ENCODE measurements around the gene GPR132. TPM values are rescaled to one million over a fixed set of nuclear protein-coding genes. Genes with fewer than 3 reads are reported as not detected.

Gene GPR132
- total and polyA plus RNA-seq, 2 experiments from 2014 or later, result 0.14 TPM; not detected in 1

DNA sequence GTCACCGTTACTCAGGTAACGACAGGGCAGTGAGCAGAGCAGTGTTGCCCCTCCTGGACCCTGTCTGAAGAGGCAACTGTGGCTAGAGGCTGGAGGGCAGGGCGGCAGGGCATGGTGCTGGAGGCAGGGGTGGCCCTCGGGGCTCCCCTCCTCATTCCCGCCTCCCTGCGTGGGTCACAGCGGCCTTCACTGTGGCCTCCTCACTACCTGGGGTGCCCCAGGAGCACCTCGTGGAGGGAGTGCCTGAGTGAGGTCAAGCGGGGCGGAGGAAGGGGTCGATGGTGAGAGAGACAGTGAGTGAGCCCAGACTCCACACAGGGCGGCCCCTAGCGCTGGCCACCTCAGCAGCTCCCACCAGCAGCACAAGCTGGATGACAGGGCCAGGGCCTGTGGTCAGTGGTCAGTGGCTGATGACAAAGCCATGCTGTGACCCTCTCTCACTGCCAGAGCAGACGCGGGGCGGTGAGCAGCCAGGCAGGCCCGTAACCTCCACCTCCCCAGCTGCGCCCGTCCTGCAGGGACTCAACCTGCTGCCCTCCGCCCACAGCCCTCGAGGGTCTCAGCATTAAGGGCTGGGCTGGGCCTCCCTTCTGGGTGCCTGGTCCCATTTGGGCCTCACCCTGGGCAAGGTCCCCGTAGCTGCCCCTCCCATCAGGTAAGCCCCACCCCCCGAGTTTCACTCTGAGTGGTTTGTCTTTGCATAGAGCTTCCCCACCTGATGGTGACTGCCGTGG lies 17.8 kb downstream of the GPR132 start (continued):
- TF ChIP-seq ETS1 (IDR thresholded peaks at IDR 0.05) (no peak), EZH2 (IDR thresholded peaks at IDR 0.05; ENCODE audit: low read depth, unreplicated experiment) (no peak), CREB1 (CRISPR knock-in tag; IDR thresholded peaks at IDR 0.05; ENCODE audit: low read depth) (no peak), EZH2phosphoT487 (IDR thresholded peaks at IDR 0.05; ENCODE audit: unreplicated experiment) (no peak), NANOG (IDR thresholded peaks at IDR 0.05; ENCODE audit: borderline replicate concordance) (no peak), POLR2AphosphoS5 (IDR thresholded peaks at IDR 0.05; ENCODE audit: low read depth) (no peak)
- TF ChIP-seq, protein P1, sequence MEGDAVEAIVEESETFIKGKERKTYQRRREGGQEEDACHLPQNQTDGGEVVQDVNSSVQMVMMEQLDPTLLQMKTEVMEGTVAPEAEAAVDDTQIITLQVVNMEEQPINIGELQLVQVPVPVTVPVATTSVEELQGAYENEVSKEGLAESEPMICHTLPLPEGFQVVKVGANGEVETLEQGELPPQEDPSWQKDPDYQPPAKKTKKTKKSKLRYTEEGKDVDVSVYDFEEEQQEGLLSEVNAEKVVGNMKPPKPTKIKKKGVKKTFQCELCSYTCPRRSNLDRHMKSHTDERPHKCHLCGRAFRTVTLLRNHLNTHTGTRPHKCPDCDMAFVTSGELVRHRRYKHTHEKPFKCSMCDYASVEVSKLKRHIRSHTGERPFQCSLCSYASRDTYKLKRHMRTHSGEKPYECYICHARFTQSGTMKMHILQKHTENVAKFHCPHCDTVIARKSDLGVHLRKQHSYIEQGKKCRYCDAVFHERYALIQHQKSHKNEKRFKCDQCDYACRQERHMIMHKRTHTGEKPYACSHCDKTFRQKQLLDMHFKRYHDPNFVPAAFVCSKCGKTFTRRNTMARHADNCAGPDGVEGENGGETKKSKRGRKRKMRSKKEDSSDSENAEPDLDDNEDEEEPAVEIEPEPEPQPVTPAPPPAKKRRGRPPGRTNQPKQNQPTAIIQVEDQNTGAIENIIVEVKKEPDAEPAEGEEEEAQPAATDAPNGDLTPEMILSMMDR (conservative IDR thresholded peaks at IDR 0.05; ENCODE audit: low read depth in 2 of 2), result no peak

DNA sequence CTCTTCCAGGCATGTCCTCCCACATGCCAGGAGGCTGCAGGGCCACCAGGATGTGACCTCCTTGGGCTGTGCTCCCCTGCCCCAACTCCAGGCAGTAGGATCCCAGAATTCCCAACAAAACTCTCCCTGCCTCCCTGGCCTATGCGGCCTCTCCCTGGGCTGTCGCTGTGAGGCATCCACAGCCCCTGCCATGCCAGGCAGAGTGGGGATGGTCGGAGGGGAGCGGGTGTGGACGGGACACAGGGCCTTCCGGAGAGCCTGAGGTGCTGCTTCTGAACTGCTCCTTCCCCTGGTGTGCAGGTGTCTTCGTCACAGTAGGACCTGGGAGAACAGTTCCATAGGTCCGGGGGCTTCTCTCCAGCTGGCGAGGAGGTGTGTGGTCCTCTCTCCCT lies 18.3 kb downstream of the GPR132 start:
- TF ChIP-seq POLR2AphosphoS5 (IDR thresholded peaks at IDR 0.05; ENCODE audit: low read depth) (no peak), STAT1 (IDR thresholded peaks at IDR 0.05; ENCODE audit: unreplicated experiment) (no peak)
- no peaks in the 10 kb centered on the region for H4K20me1 ChIP-seq (replicated peaks; ENCODE audit: insufficient read depth)
- no peak overlapping the region for H3K4me3 ChIP-seq
- no peaks in the 10 kb centered on the region for H3K79me2 ChIP-seq (replicated peaks; ENCODE audit: insufficient read depth)
- ATAC-seq (no peak), DNase-seq (ENCODE audit: low spot score) (no peak)
- Mint-ChIP-seq H3K4me1 (peaks cover 2% of the 10 kb centered on the region; the same call in 2 of the 3 replicates), H3K27me3 (ENCODE audit: insufficient read depth, low read depth, poor library complexity) (peaks cover 21% of the 10 kb centered on the region), H3K36me3 (ENCODE audit: low read depth) (no peaks in the 10 kb centered on the region), H3K4me3 (no peak overlapping the region), H3K9me3 (no peaks in the 10 kb centered on the region), H3K27ac (no peak overlapping the region)
- no peaks in the 10 kb centered on the region for H3K27me3 ChIP-seq (ENCODE audit: insufficient read depth)
- H3K36me3 ChIP-seq (ENCODE audit: insufficient read depth), result no peaks in the 10 kb centered on the region
- H3K9me2 ChIP-seq (ENCODE audit: insufficient read depth), result no peaks in the 10 kb centered on the region
- no peaks in the 10 kb centered on the region for H3F3A ChIP-seq (replicated peaks; ENCODE audit: low read depth)
- no peak overlapping the region for H3K4me2 ChIP-seq
- H3K4me1 ChIP-seq (ENCODE audit: insufficient read depth), result no peaks in the 10 kb centered on the region
- no peak overlapping the region for H2AFZ ChIP-seq
- no peak overlapping the region for H3K27ac ChIP-seq (ENCODE audit: low read depth)

GRCh38 chr14:105045710-105046326 lies 19.4 kb downstream of the GPR132 start:
- Histone ChIP-seq H3K79me2 (replicated peaks; ENCODE audit: insufficient read depth) (no peaks in the 10 kb centered on the region), H3K4me1 (ENCODE audit: insufficient read depth) (no peaks in the 10 kb centered on the region), H3F3A (replicated peaks; ENCODE audit: low read depth) (no peaks in the 10 kb centered on the region), H3K4me3 (no peak overlapping the region), H4K20me1 (replicated peaks; ENCODE audit: insufficient read depth) (no peaks in the 10 kb centered on the region), H3K9me2 (ENCODE audit: insufficient read depth) (no peaks in the 10 kb centered on the region), H3K36me3 (ENCODE audit: insufficient read depth) (no peaks in the 10 kb centered on the region), H3K27ac (ENCODE audit: low read depth) (no peak overlapping the region), H2AFZ (peak overlapping the region; percentile 90), H3K4me2 (peak overlapping the region; percentile 32; the same call in 1 of the 2 replicates), H3K27me3 (ENCODE audit: insufficient read depth) (no peaks in the 10 kb centered on the region)
- Mint-ChIP-seq H3K27me3 (ENCODE audit: insufficient read depth, low read depth, poor library complexity) (peaks cover 15% of the 10 kb centered on the region), H3K9me3 (no peaks in the 10 kb centered on the region), H3K36me3 (ENCODE audit: low read depth) (no peaks in the 10 kb centered on the region), H3K27ac (no peak overlapping the region), H3K4me1 (peaks cover 2% of the 10 kb centered on the region; the same call in 2 of the 3 replicates), H3K4me3 (no peak overlapping the region)
- peak; percentile 89 for ATAC-seq
- TF ChIP-seq POLR2AphosphoS5 (IDR thresholded peaks at IDR 0.05; ENCODE audit: low read depth) (no peak), EZH2phosphoT487 (IDR thresholded peaks at IDR 0.05; ENCODE audit: unreplicated experiment) (no peak), CREB1 (CRISPR knock-in tag; IDR thresholded peaks at IDR 0.05; ENCODE audit: low read depth) (no peak), ZNF331 (CRISPR knock-in tag; IDR thresholded peaks at IDR 0.05; ENCODE audit: low read depth) (no peak), REST (IDR thresholded peaks at IDR 0.05; ENCODE audit: unreplicated experiment) (no peak), STAT1 (IDR thresholded peaks at IDR 0.05; ENCODE audit: unreplicated experiment) (no peak)
- TF ChIP-seq, protein P1 (conservative IDR thresholded peaks at IDR 0.05; ENCODE audit: low read depth in 2 of 2), result peak; percentile 93 to 97
- peak; percentile 95 for DNase-seq (ENCODE audit: low spot score)
